Endothelial cell of umbilical vein (primary cell): ENCODE results near the gene P2RX3. TPM values are rescaled to one million over a fixed set of nuclear protein-coding genes. Genes with fewer than 3 reads are reported as not detected.

ENCODE experiments used
- BruUV-seq: library from RNA; stranded (reverse); fragments of 400-500 nt; replicated peaks from 2 replicates; lab custom pipeline; 2021; lab: Mats Ljungman, UMichigan
- CTCF ChIA-PET: fragments of 300-600, 350-600 bp; sonication (Branson Sonifier 250); formaldehyde crosslinking; loops from one replicate; lab custom pipeline; 2021; ENCODE audit warnings: antibody characterized with exemption, inconsistent platforms; lab: Charles Lee
- POLR2A ChIA-PET: fragments of 300-600, 350-600 bp; sonication (Branson Sonifier 250); formaldehyde crosslinking; loops from one replicate; lab custom pipeline; 2021; ENCODE audit warnings: antibody characterized with exemption, inconsistent platforms; lab: Charles Lee
- DNase-seq: peaks from one replicate; pipeline ENCODE4 v3.0.0-alpha.2; 2011; ENCODE audit warnings: low read depth, low spot score
- FAIRE-seq: peaks from 2 replicates; lab custom pipeline; 2011; peaks lifted over from hg19 to GRCh38; lab: Jason Lieb, UNC
- H2AFZ ChIP-seq: 2 replicates; pipeline ENCODE4 v1.6.0; 2012; ENCODE audit warnings: low read depth, low read length, control low read depth, inconsistent platforms
- H3K27ac ChIP-seq: 2 replicates; pipeline ENCODE4 v1.5.1; 2011; ENCODE audit warnings: low read depth, mild to moderate bottlenecking, control low read depth, low read length, moderate library complexity; ENCODE audit not compliant: insufficient read depth
- H3K27me3 ChIP-seq, 2 experiments: 2 replicates each; pipeline versions ENCODE4 v1.6.0 to v1.6.1; 2011; ENCODE audit warnings: low read length in 2 of 2, mixed read lengths in 1 of 2; ENCODE audit not compliant: control insufficient read depth in 2 of 2, insufficient read depth in 2 of 2
- H3K36me3 ChIP-seq, 2 experiments: 2 replicates in 1 of 2; 3 replicates in 1 of 2; pipeline ENCODE4 v1.5.1; 2011; ENCODE audit warnings: low read length in 2 of 2, mild to moderate bottlenecking in 1 of 2, moderate library complexity in 1 of 2; ENCODE audit not compliant: control insufficient read depth in 2 of 2, insufficient read depth in 2 of 2; ENCODE audit errors: extremely low read depth in 1 of 2
- H3K4me1 ChIP-seq: 3 replicates; pipeline ENCODE4 v1.5.1; 2011; ENCODE audit warnings: mild to moderate bottlenecking, low read length; ENCODE audit not compliant: control insufficient read depth, insufficient read depth; ENCODE audit errors: extremely low read depth
- H3K4me2 ChIP-seq: 2 replicates; pipeline ENCODE4 v1.6.1; 2011; ENCODE audit warnings: low read length, control low read depth, mixed read lengths; ENCODE audit not compliant: insufficient read depth
- H3K4me3 ChIP-seq, 3 experiments: fragments of 200-600 bp in 1 of 3; sonication (generic), shearing (Covaris generic) in 1 of 3; replicated peaks in 1 of 3; 2 replicates each; pipeline ENCODE4 v1.5.1; 2011 to 2016; ENCODE audit warnings: control low read depth in 3 of 3, low read length in 3 of 3, mild to moderate bottlenecking in 2 of 3, inconsistent platforms in 1 of 3, low read depth in 1 of 3, moderate library complexity in 1 of 3; ENCODE audit not compliant: insufficient read depth in 1 of 3
- H3K79me2 ChIP-seq: 2 replicates; pipeline ENCODE4 v1.6.0; 2012; ENCODE audit warnings: low read length, inconsistent platforms; ENCODE audit not compliant: control insufficient read depth, insufficient read depth
- H3K9ac ChIP-seq: replicated peaks from 2 replicates; pipeline ENCODE3; 2011; ENCODE audit warnings: low read length, control low read depth; ENCODE audit not compliant: insufficient read depth; ENCODE audit errors: extremely low read depth
- H3K9me1 ChIP-seq: replicated peaks from 3 replicates; pipeline ENCODE4 v1.6.0; 2011; ENCODE audit warnings: mild to moderate bottlenecking, low read length; ENCODE audit not compliant: control insufficient read depth, insufficient read depth; ENCODE audit errors: extremely low read depth
- H3K9me3 ChIP-seq: replicated peaks from 2 replicates; pipeline ENCODE4 v1.5.1; 2012; ENCODE audit warnings: low read length, inconsistent platforms; ENCODE audit not compliant: control insufficient read depth, insufficient read depth
- H4K20me1 ChIP-seq: replicated peaks from 2 replicates; pipeline ENCODE3; 2011; ENCODE audit warnings: mild to moderate bottlenecking, low read length; ENCODE audit not compliant: control insufficient read depth, insufficient read depth; ENCODE audit errors: extremely low read depth
- CTCF ChIP-seq, 2 donors: IDR thresholded peaks; 1 replicate in 1 of 2; 2 replicates in 1 of 2; pipeline ENCODE4 v1.5.1; 2011; ENCODE audit warnings: low read length in 2 of 2, mild to moderate bottlenecking in 2 of 2, moderate library complexity in 2 of 2, control low read depth in 1 of 2, inconsistent platforms in 1 of 2, low read depth in 1 of 2; ENCODE audit not compliant: insufficient read depth in 1 of 2; ENCODE audit errors: extremely low read depth in 1 of 2
- EZH2 ChIP-seq: IDR thresholded peaks from 2 replicates; pipeline ENCODE4 v1.6.1; 2012; ENCODE audit warnings: borderline replicate concordance, low read depth, mild to moderate bottlenecking, moderate library complexity, low read length, inconsistent platforms; ENCODE audit not compliant: severe bottlenecking
- FOS ChIP-seq: IDR thresholded peaks from 2 replicates; pipeline ENCODE4 v1.6.1; 2011; ENCODE audit warnings: mild to moderate bottlenecking, low read length, moderate library complexity, borderline replicate concordance; ENCODE audit not compliant: insufficient read depth
- GATA2 ChIP-seq: IDR thresholded peaks from 2 replicates; pipeline ENCODE4 v1.7.0; 2011; ENCODE audit warnings: low read depth, mild to moderate bottlenecking, moderate library complexity, mixed read lengths, low read length; ENCODE audit not compliant: insufficient read length, insufficient read depth
- JUN ChIP-seq: IDR thresholded peaks from 2 replicates; pipeline ENCODE4 v1.6.1; 2011; ENCODE audit warnings: borderline replicate concordance, low read depth; ENCODE audit not compliant: insufficient read length, insufficient read depth
- MAX ChIP-seq: IDR thresholded peaks from 2 replicates; pipeline ENCODE4 v1.6.1; 2011; ENCODE audit not compliant: insufficient read depth, insufficient read length
- MYC ChIP-seq: IDR thresholded peaks from one replicate; pipeline ENCODE4 v1.6.1; 2011; ENCODE audit warnings: mild to moderate bottlenecking, low read depth, low read length
- POLR2A ChIP-seq: IDR thresholded peaks from 2 replicates; pipeline ENCODE4 v1.6.1; 2012; ENCODE audit warnings: low read depth, mild to moderate bottlenecking, control low read depth, low read length
- POLR2AphosphoS5 ChIP-seq: IDR thresholded peaks from 2 replicates; pipeline ENCODE4 v1.6.1; 2012; ENCODE audit warnings: low read depth, mild to moderate bottlenecking, control low read depth, low read length, moderate library complexity; ENCODE audit not compliant: insufficient read depth
- dilution Hi-C: fragments of 300-500 bp; cut with MboI; formaldehyde crosslinking; loops from one replicate; pipeline ENCODE4 v1.15.0; 2019; ENCODE audit warnings: low sequenced_read_pairs; ENCODE audit not compliant: extremely low pct_ligation_motif_present
- intact Hi-C: fragments of 100-400 bp; cut with micrococcal nuclease; formaldehyde crosslinking; loops from one replicate; pipeline ENCODE4 v1.10.0; 2022
- polyA plus RNA-seq, 4 experiments: library from polyadenylated mRNA; depleted of rRNA in 3 of 4; stranded (reverse) in 3 of 4; unstranded in 1 of 4; fragments of >200 nt; gene quantifications; 2 replicates each; pipeline versions ENCODE4 v1.2.1 to v1.2.3, GENCODE V29; 2011 to 2012; ENCODE audit warnings: missing spikeins in 1 of 4
- total RNA-seq: library from RNA; stranded (reverse); gene quantifications from 2 replicates; pipeline ENCODE4 v1.2.3, GENCODE V29; 2021

Gene P2RX3
- total and polyA plus RNA-seq, 2 donors (not counting 3 experiments of a cell fraction or from before 2014, with no cell fraction given) = not detected

- Histone ChIP-seq H3K4me1 (peaks cover 1% of the 10 kb centered on the region), H2AFZ (no peak overlapping the region), H3K9ac (no peak overlapping the region), H3K79me2 (peaks cover 28% of the 10 kb centered on the region), H3K4me3 (no peak overlapping the region), H3K9me1 (no peaks in the 10 kb centered on the region), H3K9me3 (no peaks in the 10 kb centered on the region), H3K4me2 (no peak overlapping the region), H3K27ac (no peak overlapping the region), H3K36me3 (peaks cover 25 to 52% of the 10 kb centered on the region in 2 experiments), H4K20me1 (no peaks in the 10 kb centered on the region), H3K27me3 (no peaks in the 10 kb centered on the region)
- FAIRE-seq = no peak
- no peak for TF ChIP-seq MYC
- no peak for TF ChIP-seq POLR2A
- intact Hi-C loops (no loop called here), dilution Hi-C loops (no loop called here)
- ChIA-PET CTCF (no interaction called here), POLR2A (no interaction called here)
- DNase-seq = no peak
- BruUV-seq = no TSS peak
Observed at GRCh38 chr11:57302489-57302888, 35.7 kb upstream of the P2RX3 start.

GRCh38 chr11:57303280-57303989, 34.7 kb upstream of the P2RX3 start:
- ChIA-PET CTCF (interaction anchor here (1.0 kb wide), 1 partner anchor 46 kb away, joined by 4 read pairs; no protein-coding TSS in a partner anchor), POLR2A (interaction anchor here (0.5 kb wide), 1 partner anchor 16 kb away, joined by 13 read pairs; no protein-coding TSS in a partner anchor)
- dilution Hi-C loops = no loop called here

More at GRCh38 chr11:57303280-57303989, 34.7 kb upstream of the P2RX3 start:
- Histone ChIP-seq H3K27me3 (no peaks in the 10 kb centered on the region), H3K4me1 (peaks cover 5% of the 10 kb centered on the region), H2AFZ (no peak overlapping the region), H3K9ac (no peak overlapping the region), H3K27ac (no peak overlapping the region), H3K9me1 (no peaks in the 10 kb centered on the region), H3K36me3 (peaks cover 25 to 47% of the 10 kb centered on the region in 2 experiments), H3K4me3 (no peak overlapping the region), H3K79me2 (peaks cover 34% of the 10 kb centered on the region), H3K4me2 (no peak overlapping the region), H3K9me3 (no peaks in the 10 kb centered on the region), H4K20me1 (no peaks in the 10 kb centered on the region)
- FAIRE-seq (no peak), DNase-seq (no peak)
- intact Hi-C loops = no loop called here
- TF ChIP-seq JUN (no peak), GATA2 (no peak), FOS (no peak), MAX (no peak), POLR2AphosphoS5 (no peak), MYC (no peak), POLR2A (no peak), CTCF (IDR thresholded peaks at IDR 0.05; ENCODE audit: extremely low read depth in 1 of 2, insufficient read depth in 1 of 2, low read depth in 1 of 2, low read length in 2 of 2) (no peak), EZH2 (no peak)
- no TSS peak for BruUV-seq
